Ammon's horn (tissue), 1 donor: ENCODE measurements around the gene PROKR1.
"Not testable (repeated sequence)": the region's sequence is repeated elsewhere in the genome, so short reads cannot be mapped to it uniquely, and the experiment has no call there.

ENCODE experiments used
- DNase-seq: peaks from one replicate; pipeline ENCODE4 v3.0.0-alpha.2; 2016; ENCODE audit warnings: low spot score

The PROKR1 gene

GRCh38 chr2:68643011-68643873 lies at the start of gene PROKR1:
Gene PROKR1 (plus strand): TSS chr2:68643579. CDS start chr2:68645822, 2,243 bp downstream.
- no peak for DNase-seq

GRCh38 chr2:68594041-68594440 lies 49.3 kb upstream of the PROKR1 start:
- no peak for DNase-seq

GRCh38 chr2:68594674-68595492 lies 48.5 kb upstream of the PROKR1 start:
- DNase-seq = peak; percentile 9

GRCh38 chr2:68595493-68595785 lies 47.9 kb upstream of the PROKR1 start:
- not testable (repeated sequence) for DNase-seq

GRCh38 chr2:68600495-68600894 lies 42.9 kb upstream of the PROKR1 start:
- DNase-seq = not testable (repeated sequence)

- DNase-seq = no peak
Observed at GRCh38 chr2:68603059-68603458, 40.3 kb upstream of the PROKR1 start.

GRCh38 chr2:68604077-68604476 lies 39.3 kb upstream of the PROKR1 start:
- DNase-seq = no peak

- no peak for DNase-seq
Observed at GRCh38 chr2:68605939-68606338, 37.4 kb upstream of the PROKR1 start.

- no peak for DNase-seq
Observed at GRCh38 chr2:68606759-68607158, 36.6 kb upstream of the PROKR1 start.

GRCh38 chr2:68607837-68608236 lies 35.5 kb upstream of the PROKR1 start:
- no peak for DNase-seq

GRCh38 chr2:68612765-68613519 lies 30.4 kb upstream of the PROKR1 start:
- no peak for DNase-seq

GRCh38 chr2:68620772-68621171 lies 22.6 kb upstream of the PROKR1 start:
- DNase-seq = no peak

- DNase-seq = no peak
Observed at GRCh38 chr2:68623820-68624219, 19.6 kb upstream of the PROKR1 start.

- DNase-seq = no peak
Observed at GRCh38 chr2:68627615-68628014, 15.8 kb upstream of the PROKR1 start.

- no peak for DNase-seq
Observed at GRCh38 chr2:68632021-68632420, 11.4 kb upstream of the PROKR1 start.

GRCh38 chr2:68637047-68637446 lies 6.3 kb upstream of the PROKR1 start:
- DNase-seq = no peak

- no peak for DNase-seq
Observed at GRCh38 chr2:68643874-68644485, 601 bp downstream of the PROKR1 start.

- no peak for DNase-seq
Observed at GRCh38 chr2:68645523-68645922, 2.1 kb downstream of the PROKR1 start.

GRCh38 chr2:68646303-68646702 lies 2.9 kb downstream of the PROKR1 start:
- no peak for DNase-seq

GRCh38 chr2:68650645-68651044 lies 7.3 kb downstream of the PROKR1 start:
- no peak for DNase-seq

GRCh38 chr2:68653034-68653433 lies 9.7 kb downstream of the PROKR1 start:
- no peak for DNase-seq

GRCh38 chr2:68653538-68653982 lies 10.2 kb downstream of the PROKR1 start:
- DNase-seq = no peak
